ENCODE measurements around the gene BMP7. TPM values are rescaled to one million over a fixed set of nuclear protein-coding genes. Genes with fewer than 3 reads are reported as not detected.

Gene BMP7
- total and polyA plus RNA-seq, 2 donors (not counting 3 experiments of a cell fraction or from before 2014, with no cell fraction given) = not detected

GRCh38 chr20:57163041-57163440 lies 103.4 kb downstream of the BMP7 start:
- no peaks in the 10 kb centered on the region for H3K9me3 ChIP-seq (replicated peaks; ENCODE audit: control insufficient read depth, insufficient read depth, low read length)
- H3K36me3 ChIP-seq (ENCODE audit: control insufficient read depth in 2 of 2, extremely low read depth in 1 of 2, insufficient read depth in 2 of 2, low read length in 2 of 2) = no peaks in the 10 kb centered on the region
- H2AFZ ChIP-seq (ENCODE audit: low read depth, low read length) = no peak overlapping the region
- H3K79me2 ChIP-seq (ENCODE audit: control insufficient read depth, insufficient read depth, low read length) = no peaks in the 10 kb centered on the region
- no peak overlapping the region for H3K4me3 ChIP-seq (replicated peaks in 1 of 3; ENCODE audit: insufficient read depth in 1 of 3, low read depth in 1 of 3, low read length in 3 of 3)
- POLR2A ChIA-PET = no interaction called here
- DNase-seq (ENCODE audit: low read depth, low spot score) (no peak), FAIRE-seq (no peak)
- BruUV-seq (replicated peaks) = no TSS peak
- H3K4me2 ChIP-seq (ENCODE audit: insufficient read depth, low read length) = no peak overlapping the region
- intact Hi-C loops (cut with micrococcal nuclease) = no loop called here
- dilution Hi-C loops (cut with MboI; ENCODE audit: extremely low pct_ligation_motif_present, low sequenced_read_pairs) = no loop called here
- H3K27ac ChIP-seq (ENCODE audit: insufficient read depth, low read depth, low read length) = no peak overlapping the region
- no peaks in the 10 kb centered on the region for H3K9me1 ChIP-seq (replicated peaks; ENCODE audit: control insufficient read depth, extremely low read depth, insufficient read depth, low read length)
- H3K27me3 ChIP-seq (ENCODE audit: control insufficient read depth in 2 of 2, insufficient read depth in 2 of 2, low read length in 2 of 2) = no peaks in the 10 kb centered on the region
- H4K20me1 ChIP-seq (replicated peaks; ENCODE audit: control insufficient read depth, extremely low read depth, insufficient read depth, low read length) = no peaks in the 10 kb centered on the region
- no peak overlapping the region for H3K9ac ChIP-seq (replicated peaks; ENCODE audit: extremely low read depth, insufficient read depth, low read length)
- CTCF ChIA-PET = no interaction called here
- TF ChIP-seq MYC (IDR thresholded peaks at IDR 0.05; ENCODE audit: low read depth, low read length) (no peak), POLR2A (IDR thresholded peaks at IDR 0.05; ENCODE audit: low read depth, low read length) (no peak)
- no peaks in the 10 kb centered on the region for H3K4me1 ChIP-seq (ENCODE audit: control insufficient read depth, extremely low read depth, insufficient read depth, low read length)

- H2AFZ ChIP-seq (ENCODE audit: low read depth, low read length) = no peak overlapping the region
- no peak overlapping the region for H3K4me3 ChIP-seq (replicated peaks in 1 of 3; ENCODE audit: insufficient read depth in 1 of 3, low read depth in 1 of 3, low read length in 3 of 3)
- no TSS peak for BruUV-seq (replicated peaks)
- dilution Hi-C loops (cut with MboI; ENCODE audit: extremely low pct_ligation_motif_present, low sequenced_read_pairs) = no loop called here
- CTCF ChIA-PET = no interaction called here
- no peak overlapping the region for H3K9ac ChIP-seq (replicated peaks; ENCODE audit: extremely low read depth, insufficient read depth, low read length)
- DNase-seq (ENCODE audit: low read depth, low spot score) (no peak), FAIRE-seq (no peak)
- H4K20me1 ChIP-seq (replicated peaks; ENCODE audit: control insufficient read depth, extremely low read depth, insufficient read depth, low read length) = no peaks in the 10 kb centered on the region
- no peaks in the 10 kb centered on the region for H3K4me1 ChIP-seq (ENCODE audit: control insufficient read depth, extremely low read depth, insufficient read depth, low read length)
- POLR2A ChIA-PET = no interaction called here
- no peak for TF ChIP-seq CTCF (IDR thresholded peaks at IDR 0.05; ENCODE audit: extremely low read depth in 1 of 2, insufficient read depth in 1 of 2, low read depth in 1 of 2, low read length in 2 of 2)
- TF ChIP-seq POLR2A (IDR thresholded peaks at IDR 0.05; ENCODE audit: low read depth, low read length) = no peak
- TF ChIP-seq MYC (IDR thresholded peaks at IDR 0.05; ENCODE audit: low read depth, low read length) = no peak
- no peak for TF ChIP-seq MAX (IDR thresholded peaks at IDR 0.05; ENCODE audit: insufficient read depth, insufficient read length)
- TF ChIP-seq FOS (IDR thresholded peaks at IDR 0.05; ENCODE audit: borderline replicate concordance, insufficient read depth, low read length) = no peak
- no peak for TF ChIP-seq EZH2 (IDR thresholded peaks at IDR 0.05; ENCODE audit: borderline replicate concordance, low read depth, low read length, severe bottlenecking)
- TF ChIP-seq GATA2 (IDR thresholded peaks at IDR 0.05; ENCODE audit: insufficient read depth, insufficient read length, low read depth, low read length) = no peak
- TF ChIP-seq JUN (IDR thresholded peaks at IDR 0.05; ENCODE audit: borderline replicate concordance, insufficient read depth, insufficient read length, low read depth) = no peak
- TF ChIP-seq POLR2AphosphoS5 (IDR thresholded peaks at IDR 0.05; ENCODE audit: insufficient read depth, low read depth, low read length) = no peak
- H3K36me3 ChIP-seq (ENCODE audit: control insufficient read depth in 2 of 2, extremely low read depth in 1 of 2, insufficient read depth in 2 of 2, low read length in 2 of 2) = no peaks in the 10 kb centered on the region
- no peak overlapping the region for H3K4me2 ChIP-seq (ENCODE audit: insufficient read depth, low read length)
- no peaks in the 10 kb centered on the region for H3K79me2 ChIP-seq (ENCODE audit: control insufficient read depth, insufficient read depth, low read length)
- H3K9me3 ChIP-seq (replicated peaks; ENCODE audit: control insufficient read depth, insufficient read depth, low read length) = no peaks in the 10 kb centered on the region
- intact Hi-C loops (cut with micrococcal nuclease) = no loop called here
- H3K27me3 ChIP-seq (ENCODE audit: control insufficient read depth in 2 of 2, insufficient read depth in 2 of 2, low read length in 2 of 2) = no peaks in the 10 kb centered on the region
- no peak overlapping the region for H3K27ac ChIP-seq (ENCODE audit: insufficient read depth, low read depth, low read length)
- H3K9me1 ChIP-seq (replicated peaks; ENCODE audit: control insufficient read depth, extremely low read depth, insufficient read depth, low read length) = no peaks in the 10 kb centered on the region
These were observed 104.1 kb downstream of the BMP7 start for GRCh38 chr20:57162362-57162652.

All from endothelial cell of umbilical vein (primary cell).